Astrocyte (in vitro differentiated cells and primary cell): ENCODE measurements around the gene SHTN1. TPM values are rescaled to one million over a fixed set of nuclear protein-coding genes. Genes with fewer than 3 reads are reported as not detected.
A peak's percentile ranks its signal among the peaks of the same experiment; 100 is the strongest.

Experiments used
- DNase-seq: peaks from one replicate; pipeline ENCODE4 v3.0.0-alpha.2; 2010; ENCODE audit warnings: low read depth
- FAIRE-seq: peaks from 2 replicates; lab custom pipeline; 2011; peaks lifted over from hg19 to GRCh38; lab: Jason Lieb, UNC
- H2AFZ ChIP-seq: 2 replicates; pipeline ENCODE4 v1.6.0; 2012; ENCODE audit warnings: low read depth, low read length, inconsistent platforms
- H3K27ac ChIP-seq: 2 replicates; pipeline ENCODE4 v1.5.1; 2011; ENCODE audit warnings: low read depth, low read length, inconsistent platforms
- H3K27me3 ChIP-seq: 2 replicates; pipeline ENCODE4 v1.6.0; 2011; ENCODE audit warnings: low read length, inconsistent platforms; ENCODE audit not compliant: insufficient read depth
- H3K36me3 ChIP-seq: 2 replicates; pipeline ENCODE4 v1.5.1; 2011; ENCODE audit warnings: low read length, inconsistent platforms; ENCODE audit not compliant: insufficient read depth
- H3K4me1 ChIP-seq: 2 replicates; pipeline ENCODE4 v1.5.1; 2011; ENCODE audit warnings: low read length, inconsistent platforms; ENCODE audit not compliant: insufficient read depth
- H3K4me2 ChIP-seq: 2 replicates; pipeline ENCODE4 v1.6.0; 2012; ENCODE audit warnings: low read length, inconsistent platforms
- H3K4me3 ChIP-seq: 2 replicates; pipeline ENCODE4 v1.5.1; 2011; ENCODE audit warnings: low read depth, mild to moderate bottlenecking, low read length, inconsistent platforms; ENCODE audit not compliant: insufficient read depth
- H3K79me2 ChIP-seq: 2 replicates; pipeline ENCODE4 v1.6.0; 2012; ENCODE audit warnings: mild to moderate bottlenecking, low read length, inconsistent platforms; ENCODE audit not compliant: insufficient read depth
- H3K9ac ChIP-seq: 2 replicates; pipeline ENCODE4 v1.6.0; 2012; ENCODE audit warnings: mild to moderate bottlenecking, low read length, inconsistent platforms
- H3K9me3 ChIP-seq: 2 replicates; pipeline ENCODE4 v1.5.1; 2012; ENCODE audit warnings: low read depth, mild to moderate bottlenecking, low read length, inconsistent platforms; ENCODE audit not compliant: insufficient read depth
- H4K20me1 ChIP-seq: 2 replicates; pipeline ENCODE4 v1.6.0; 2012; ENCODE audit warnings: low read length, inconsistent platforms; ENCODE audit not compliant: insufficient read depth
- H3K27ac Mint-ChIP-seq: one replicate; pipeline ENCODE4 v1.8.0; 2021; ENCODE audit warnings: mild to moderate bottlenecking, mixed read lengths; ENCODE audit not compliant: unreplicated experiment
- H3K27me3 Mint-ChIP-seq: one replicate; pipeline ENCODE4 v1.8.0; 2021; ENCODE audit warnings: low read depth, mixed read lengths; ENCODE audit not compliant: unreplicated experiment
- H3K36me3 Mint-ChIP-seq: one replicate; pipeline ENCODE4 v1.8.0; 2021; ENCODE audit warnings: low read depth, mixed read lengths; ENCODE audit not compliant: unreplicated experiment
- H3K4me1 Mint-ChIP-seq: one replicate; pipeline ENCODE4 v1.8.0; 2021; ENCODE audit warnings: low read depth, mixed read lengths; ENCODE audit not compliant: unreplicated experiment
- H3K4me3 Mint-ChIP-seq: one replicate; pipeline ENCODE4 v1.8.0; 2021; ENCODE audit warnings: mild to moderate bottlenecking, moderate library complexity, mixed read lengths; ENCODE audit not compliant: unreplicated experiment
- H3K9me3 Mint-ChIP-seq: one replicate; pipeline ENCODE4 v1.8.0; 2021; ENCODE audit warnings: mild to moderate bottlenecking, mixed read lengths; ENCODE audit not compliant: unreplicated experiment
- CTCF ChIP-seq: IDR thresholded peaks from 2 replicates; pipeline ENCODE4 v1.5.1; 2011; ENCODE audit warnings: low read depth, mild to moderate bottlenecking, inconsistent platforms, low read length, moderate library complexity; ENCODE audit not compliant: insufficient read depth
- EZH2 ChIP-seq: IDR thresholded peaks from 2 replicates; pipeline ENCODE4 v1.6.1; 2012; ENCODE audit warnings: mild to moderate bottlenecking, low read length, inconsistent platforms; ENCODE audit not compliant: insufficient read depth
- total RNA-seq: library from RNA; stranded (reverse); gene quantifications from 2 replicates; pipeline ENCODE4 v1.2.1, GENCODE V29; 2021

SHTN1 gene
- total RNA-seq, 1 donor from 2014 or later = 32.7 TPM

GRCh38 chr10:116882639-116883038 lies 122.3 kb downstream of the SHTN1 start:
- Histone ChIP-seq H4K20me1 (no peaks in the 10 kb centered on the region), H3K4me1 (no peaks in the 10 kb centered on the region), H3K9me3 (no peaks in the 10 kb centered on the region), H2AFZ (no peak overlapping the region), H3K9ac (no peak overlapping the region), H3K4me3 (no peak overlapping the region), H3K36me3 (no peaks in the 10 kb centered on the region), H3K27me3 (no peaks in the 10 kb centered on the region), H3K79me2 (no peaks in the 10 kb centered on the region), H3K27ac (no peak overlapping the region), H3K4me2 (no peak overlapping the region)
- FAIRE-seq (no peak), DNase-seq (no peak)
- TF ChIP-seq CTCF (no peak), EZH2 (no peak)
- Mint-ChIP-seq H3K4me1 (peaks cover 8% of the 10 kb centered on the region), H3K4me3 (no peak overlapping the region), H3K36me3 (no peaks in the 10 kb centered on the region), H3K27ac (no peak overlapping the region), H3K9me3 (no peaks in the 10 kb centered on the region), H3K27me3 (peaks cover 3% of the 10 kb centered on the region)

- no peaks in the 10 kb centered on the region for H3K36me3 ChIP-seq
- no peak overlapping the region for H3K4me2 ChIP-seq
- Mint-ChIP-seq H3K27ac (no peak overlapping the region), H3K9me3 (no peaks in the 10 kb centered on the region), H3K36me3 (no peaks in the 10 kb centered on the region), H3K4me1 (no peaks in the 10 kb centered on the region), H3K4me3 (no peak overlapping the region), H3K27me3 (peaks cover 12% of the 10 kb centered on the region)
- TF ChIP-seq CTCF (no peak), EZH2 (no peak)
- H3K9me3 ChIP-seq = no peaks in the 10 kb centered on the region
- no peak overlapping the region for H3K4me3 ChIP-seq
- no peaks in the 10 kb centered on the region for H3K27me3 ChIP-seq
- H3K9ac ChIP-seq = no peak overlapping the region
- FAIRE-seq (no peak), DNase-seq (peak; percentile 37)
- no peaks in the 10 kb centered on the region for H3K4me1 ChIP-seq
- H2AFZ ChIP-seq = no peak overlapping the region
- no peaks in the 10 kb centered on the region for H4K20me1 ChIP-seq
- no peaks in the 10 kb centered on the region for H3K79me2 ChIP-seq
- no peak overlapping the region for H3K27ac ChIP-seq
These were observed 124.1 kb downstream of the SHTN1 start for GRCh38 chr10:116880716-116881482.

- no peaks in the 10 kb centered on the region for H3K36me3 ChIP-seq
- Mint-ChIP-seq H3K36me3 (no peaks in the 10 kb centered on the region), H3K4me1 (no peaks in the 10 kb centered on the region), H3K27me3 (peaks cover 12% of the 10 kb centered on the region), H3K4me3 (no peak overlapping the region), H3K9me3 (no peaks in the 10 kb centered on the region), H3K27ac (no peak overlapping the region)
- no peaks in the 10 kb centered on the region for H4K20me1 ChIP-seq
- no peak overlapping the region for H3K4me3 ChIP-seq
- no peak overlapping the region for H3K4me2 ChIP-seq
- H2AFZ ChIP-seq = no peak overlapping the region
- H3K4me1 ChIP-seq = no peaks in the 10 kb centered on the region
- H3K9ac ChIP-seq = no peak overlapping the region
- TF ChIP-seq CTCF = no peak
- TF ChIP-seq EZH2 = no peak
- FAIRE-seq (no peak), DNase-seq (no peak)
- H3K27ac ChIP-seq = no peak overlapping the region
- H3K9me3 ChIP-seq = no peaks in the 10 kb centered on the region
- H3K79me2 ChIP-seq = no peaks in the 10 kb centered on the region
- no peaks in the 10 kb centered on the region for H3K27me3 ChIP-seq
These were observed 125.2 kb downstream of the SHTN1 start for GRCh38 chr10:116879817-116880216.
